HG03521 (cell line): ENCODE results near the gene CRAMP1.
"Not testable (repeated sequence)": the region's sequence is repeated elsewhere in the genome, so short reads cannot be mapped to it uniquely, and the experiment has no call there.

Source experiments
- ATAC-seq: cut with Tn5 transposase; IDR thresholded peaks from one replicate; pipeline ENCODE4 v1.9.1; 2021; ENCODE audit warnings: mild to moderate bottlenecking, moderate library complexity; ENCODE audit not compliant: unreplicated experiment

CRAMP1 gene

GRCh38 chr16:1595511-1595910 is 16.6 kb upstream of the CRAMP1 start:
- ATAC-seq: not testable (repeated sequence)

GRCh38 chr16:1596516-1596915 is 15.6 kb upstream of the CRAMP1 start:
- ATAC-seq: no peak

DNA sequence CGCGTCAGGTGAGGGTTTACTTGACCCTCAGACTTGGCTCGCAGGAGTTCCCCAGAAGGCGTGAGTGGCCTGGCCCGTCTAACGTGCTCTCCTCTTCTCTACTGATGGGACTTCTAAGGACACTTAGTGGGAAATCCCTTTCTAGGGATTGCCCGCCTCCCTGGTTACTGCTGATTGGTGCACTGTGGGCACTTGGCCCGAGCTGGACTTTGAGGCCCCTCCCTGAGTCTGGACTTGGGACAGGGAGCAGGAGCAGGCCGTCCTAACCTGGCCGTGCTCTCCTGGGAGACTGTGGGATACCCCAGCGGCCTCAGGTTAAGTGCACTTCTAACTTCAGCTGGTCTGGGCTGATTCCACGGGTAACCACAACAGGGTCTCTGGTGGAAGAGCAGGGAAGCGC is 15.0 kb upstream of the CRAMP1 start:
- no peak for ATAC-seq

GRCh38 chr16:1601031-1601430 is 11.1 kb upstream of the CRAMP1 start:
- ATAC-seq: no peak

DNA sequence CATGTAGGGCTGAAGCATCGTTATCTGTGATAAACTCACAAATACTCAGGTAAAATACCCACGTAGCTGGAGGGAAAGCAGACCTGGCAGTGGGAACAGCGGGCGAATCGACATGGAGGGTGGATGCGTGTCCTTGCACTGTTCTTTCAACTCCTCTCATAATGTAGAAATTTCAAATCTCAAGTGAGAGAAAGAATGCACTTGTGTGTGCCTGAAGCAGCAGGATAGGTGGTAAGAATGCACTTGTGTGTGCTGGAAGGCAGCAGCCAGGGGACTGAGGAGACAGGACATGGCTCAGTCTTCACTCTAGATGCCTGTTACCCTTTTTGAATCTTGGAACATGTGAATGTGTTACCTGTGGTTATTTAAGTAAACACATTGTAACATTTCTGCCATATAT is 10.7 kb upstream of the CRAMP1 start:
- no peak for ATAC-seq

DNA sequence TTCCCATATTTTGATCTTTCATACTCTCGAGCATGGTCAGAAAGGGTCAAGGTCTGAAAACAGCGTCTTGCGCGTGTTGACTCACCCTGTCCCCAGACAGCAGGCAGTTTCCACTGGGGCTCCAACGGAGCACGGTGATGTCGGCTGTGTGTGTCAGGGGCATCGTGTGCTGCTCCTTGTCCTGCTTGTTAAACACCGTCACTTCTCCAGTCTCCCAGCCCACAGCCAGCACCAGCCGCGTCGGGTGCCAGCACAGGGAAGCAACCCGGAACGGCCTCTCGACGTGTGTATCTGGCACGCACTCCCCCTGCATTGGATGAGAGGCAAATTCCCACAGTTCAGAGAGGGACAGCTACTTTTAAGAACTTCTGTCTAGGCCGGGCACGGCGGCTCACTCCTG is 9.9 kb upstream of the CRAMP1 start:
- no peak for ATAC-seq

- ATAC-seq: no peak
Observed at GRCh38 chr16:1606774-1607173, 5.4 kb upstream of the CRAMP1 start.

DNA sequence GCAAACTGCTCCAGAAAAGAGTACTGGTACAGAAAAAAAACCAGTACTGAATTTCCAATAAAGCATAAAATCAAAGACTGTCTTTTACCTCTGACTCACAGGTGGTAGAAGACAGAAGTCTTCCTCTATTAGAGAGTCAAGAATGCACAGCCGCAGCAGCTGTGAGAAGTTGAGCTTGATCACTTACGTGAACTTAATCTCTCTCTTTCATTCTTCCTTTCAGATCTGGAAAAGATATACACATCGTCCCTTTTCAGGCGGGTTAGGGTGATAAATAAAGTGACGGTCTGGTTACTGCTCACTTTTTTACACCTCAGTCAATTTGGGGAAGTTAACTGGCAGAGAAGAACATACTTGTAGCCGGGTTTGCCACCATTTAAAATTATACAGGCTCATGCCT is 4.2 kb upstream of the CRAMP1 start:
- no peak for ATAC-seq

GRCh38 chr16:1610071-1610898 is 1.9 kb upstream of the CRAMP1 start:
- ATAC-seq: peak; percentile 34

- ATAC-seq: peak; percentile 6
Observed at GRCh38 chr16:1610899-1611632, 1.1 kb upstream of the CRAMP1 start.

DNA sequence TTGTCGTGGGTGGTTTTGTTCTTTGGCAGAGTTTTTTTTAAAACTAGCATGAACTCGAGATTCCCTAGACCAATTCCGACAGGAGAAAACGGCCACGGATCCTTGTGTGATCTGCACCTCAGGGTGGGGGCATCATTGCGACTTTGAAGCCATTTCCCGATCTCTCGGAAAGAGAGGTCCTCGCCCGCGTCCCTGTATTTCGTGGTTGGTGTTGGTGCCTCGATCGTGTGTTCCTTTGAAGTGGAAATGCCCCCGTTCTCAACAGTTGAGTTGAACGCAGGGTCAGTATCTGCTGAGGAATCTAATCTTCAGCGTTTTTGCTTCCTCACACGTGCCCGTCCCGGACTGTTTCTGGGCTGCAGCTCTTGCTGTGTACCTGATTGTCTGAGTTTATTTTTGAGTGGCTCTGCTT is 1.1 kb downstream of the CRAMP1 start:
- no peak for ATAC-seq

- ATAC-seq: no peak
Observed at GRCh38 chr16:1613728-1614455, 1.7 kb downstream of the CRAMP1 start.

- ATAC-seq: no peak
Observed at GRCh38 chr16:1614456-1615102, 2.4 kb downstream of the CRAMP1 start.

- ATAC-seq: no peak
Observed at GRCh38 chr16:1615761-1616160, 3.6 kb downstream of the CRAMP1 start.

DNA sequence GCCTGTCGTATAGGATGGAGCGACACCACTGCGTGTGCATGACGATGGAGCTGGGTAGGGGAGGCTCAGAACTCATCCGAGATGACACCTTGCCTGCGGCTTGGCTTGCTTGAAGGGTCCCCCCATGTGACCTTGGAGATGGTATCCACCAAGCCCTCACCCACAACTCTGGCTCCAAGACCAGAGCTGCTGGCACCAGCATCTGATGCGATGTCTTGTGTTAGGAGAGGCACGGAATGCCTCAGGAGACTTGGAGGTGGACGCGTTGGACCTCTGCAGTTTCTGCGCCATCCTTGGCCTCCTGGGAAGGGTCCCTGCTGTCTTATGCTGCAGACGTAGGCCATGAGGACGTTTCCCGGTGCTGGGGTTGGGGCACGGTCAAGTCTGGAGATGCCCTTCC is 7.8 kb downstream of the CRAMP1 start:
- ATAC-seq: no peak

- no peak for ATAC-seq
Observed at GRCh38 chr16:1620391-1620790, 8.2 kb downstream of the CRAMP1 start.

DNA sequence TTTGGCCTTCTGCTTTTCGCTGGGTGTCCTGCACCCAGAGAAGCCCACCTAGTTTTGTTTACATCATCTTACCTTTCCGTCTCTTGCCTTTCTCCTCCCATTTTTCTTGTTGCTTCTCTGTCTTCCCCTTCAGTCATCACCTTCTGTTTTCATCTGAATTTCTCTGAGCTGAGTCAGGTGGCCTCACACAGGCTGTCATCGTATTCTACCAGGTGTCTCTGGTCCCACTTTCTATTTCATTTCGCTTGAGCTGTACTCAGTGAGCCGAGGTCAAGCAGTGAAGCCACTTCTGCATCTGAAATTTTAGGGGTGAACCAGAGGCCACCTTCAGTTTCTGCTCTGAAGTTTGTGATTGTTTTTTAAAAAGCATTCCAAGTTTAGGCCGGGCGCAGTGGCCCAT is 9.7 kb downstream of the CRAMP1 start:
- ATAC-seq: peak; percentile 62

DNA sequence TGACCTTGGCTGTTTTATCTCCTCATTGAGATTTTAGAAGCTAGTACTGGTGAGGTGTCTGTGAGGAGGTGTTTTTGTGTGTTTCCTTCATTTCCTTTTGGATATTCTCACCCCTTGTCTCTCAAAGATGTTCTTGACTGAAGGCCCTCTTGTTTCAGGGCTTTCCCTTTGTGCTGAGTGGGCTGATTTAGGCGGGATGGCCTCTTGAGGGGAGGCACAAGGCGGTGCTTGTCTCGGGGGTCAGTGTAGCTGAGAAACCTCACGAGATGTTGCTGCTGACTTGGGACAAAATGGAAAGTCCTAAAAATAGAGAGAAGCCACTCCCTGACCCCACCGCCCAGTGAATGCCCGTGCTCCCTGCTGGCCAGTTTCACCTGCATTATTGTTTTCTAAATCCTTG is 14.2 kb downstream of the CRAMP1 start:
- ATAC-seq: no peak

DNA sequence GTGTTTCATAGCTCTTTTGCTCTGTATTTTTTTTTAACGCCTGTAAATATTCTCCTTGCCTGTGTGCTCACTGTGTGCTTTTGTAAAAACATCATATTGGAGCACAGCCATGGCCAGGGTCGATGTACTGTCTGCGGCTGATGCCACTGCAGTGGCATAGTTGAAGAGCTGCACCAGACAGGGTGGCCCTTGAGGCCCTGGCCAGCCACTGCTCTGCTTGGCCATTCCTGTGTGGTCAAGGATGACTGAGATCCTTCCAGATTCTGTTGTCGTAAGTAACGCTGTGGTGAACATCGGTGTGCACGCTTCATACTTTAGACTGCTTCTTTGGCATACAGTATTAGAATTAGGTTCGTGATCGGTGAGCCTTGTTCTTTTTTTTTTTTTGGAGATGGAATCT is 14.6 kb downstream of the CRAMP1 start:
- ATAC-seq: no peak

DNA sequence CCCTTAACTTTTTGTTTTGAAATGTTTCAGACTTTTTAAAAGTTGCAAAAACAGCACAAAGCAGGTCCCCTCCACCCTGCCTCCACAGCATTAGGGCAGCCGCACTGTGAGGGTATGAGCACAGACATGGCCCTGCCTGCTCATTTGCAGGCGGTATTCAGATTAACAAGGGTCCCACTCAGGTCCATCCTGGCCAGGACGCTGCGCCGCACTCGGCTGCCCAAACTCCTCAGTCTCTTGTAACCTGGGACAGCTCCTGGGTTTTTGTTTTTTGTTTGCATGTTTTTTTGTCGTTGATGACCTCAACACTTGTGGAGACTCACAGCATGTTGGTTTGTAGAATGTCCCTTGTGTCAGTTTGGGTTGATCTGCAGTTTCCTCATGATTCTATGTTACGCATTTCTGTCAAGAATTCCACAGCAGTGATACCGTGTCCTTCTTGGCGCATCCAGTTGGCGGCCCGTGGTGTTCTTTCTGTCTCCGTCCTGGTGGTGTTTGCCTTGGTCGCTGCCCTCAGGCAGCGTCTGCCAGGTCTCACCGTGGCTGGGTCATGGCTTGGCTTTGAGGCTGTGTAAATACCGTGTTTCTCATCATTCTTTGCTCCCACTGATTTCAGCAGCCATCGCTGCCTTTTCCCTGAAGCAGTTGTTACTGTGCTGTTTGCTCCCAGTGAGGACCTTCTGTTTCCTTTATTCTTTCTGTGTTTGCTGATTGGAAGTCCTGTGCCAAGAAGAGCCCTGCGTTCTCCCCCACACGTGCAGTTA is 18.5 kb downstream of the CRAMP1 start:
- ATAC-seq: no peak
